Measurements from ENCODE around the gene FAAP100. TPM values are rescaled to one million over a fixed set of nuclear protein-coding genes. Genes with fewer than 3 reads are reported as not detected.

Gene FAAP100
- total RNA-seq, 6 experiments from 2014 or later, result 21.9 to 27.7 (median 23.9) TPM

DNA sequence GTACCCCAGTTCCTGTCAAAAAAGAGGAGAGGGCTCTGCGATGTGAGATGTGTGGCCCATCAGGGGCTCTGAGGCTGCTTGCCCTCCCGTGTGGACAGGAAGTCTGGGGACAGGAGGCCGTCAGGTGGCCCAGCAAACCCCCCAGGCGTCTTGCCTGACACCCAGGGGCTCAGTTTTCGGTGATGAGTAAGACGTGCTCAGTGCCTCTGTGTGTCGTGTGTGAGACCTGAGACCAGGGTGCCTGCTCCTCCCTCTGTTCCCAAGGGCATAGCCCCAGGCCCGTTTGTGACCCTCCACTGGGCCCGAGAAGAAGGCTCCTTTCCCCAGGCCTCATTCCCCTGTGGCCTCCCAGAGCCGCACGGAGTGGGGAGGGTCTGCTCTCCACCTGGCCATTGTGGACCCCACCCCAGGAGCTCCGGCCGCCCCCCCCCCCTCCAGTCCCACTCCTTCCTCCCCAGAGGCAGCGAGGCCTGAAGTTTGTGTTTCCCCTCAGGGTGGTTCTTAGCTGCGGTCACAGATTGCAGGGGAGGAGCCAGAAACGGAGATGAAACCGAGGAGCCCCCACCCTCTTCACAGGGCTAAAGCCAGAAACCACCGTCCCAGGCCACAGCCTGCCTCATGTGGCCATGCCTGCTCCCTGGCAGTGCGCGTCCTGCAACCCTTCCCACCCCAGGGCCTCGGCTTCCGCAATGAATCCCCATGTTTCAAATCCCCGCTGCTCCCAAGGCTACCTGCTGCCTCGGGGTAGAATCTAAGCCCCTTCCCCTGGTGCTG lies 34.6 kb downstream of the FAAP100 start:
- DNase-seq, result no peak
- peak overlapping the region; percentile 52; the same call in 1 of the 2 replicates for H3K27ac Mint-ChIP-seq
- TF ChIP-seq, protein P1, sequence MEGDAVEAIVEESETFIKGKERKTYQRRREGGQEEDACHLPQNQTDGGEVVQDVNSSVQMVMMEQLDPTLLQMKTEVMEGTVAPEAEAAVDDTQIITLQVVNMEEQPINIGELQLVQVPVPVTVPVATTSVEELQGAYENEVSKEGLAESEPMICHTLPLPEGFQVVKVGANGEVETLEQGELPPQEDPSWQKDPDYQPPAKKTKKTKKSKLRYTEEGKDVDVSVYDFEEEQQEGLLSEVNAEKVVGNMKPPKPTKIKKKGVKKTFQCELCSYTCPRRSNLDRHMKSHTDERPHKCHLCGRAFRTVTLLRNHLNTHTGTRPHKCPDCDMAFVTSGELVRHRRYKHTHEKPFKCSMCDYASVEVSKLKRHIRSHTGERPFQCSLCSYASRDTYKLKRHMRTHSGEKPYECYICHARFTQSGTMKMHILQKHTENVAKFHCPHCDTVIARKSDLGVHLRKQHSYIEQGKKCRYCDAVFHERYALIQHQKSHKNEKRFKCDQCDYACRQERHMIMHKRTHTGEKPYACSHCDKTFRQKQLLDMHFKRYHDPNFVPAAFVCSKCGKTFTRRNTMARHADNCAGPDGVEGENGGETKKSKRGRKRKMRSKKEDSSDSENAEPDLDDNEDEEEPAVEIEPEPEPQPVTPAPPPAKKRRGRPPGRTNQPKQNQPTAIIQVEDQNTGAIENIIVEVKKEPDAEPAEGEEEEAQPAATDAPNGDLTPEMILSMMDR (IDR thresholded peaks at IDR 0.05), result no peak

GRCh38 chr17:81517009-81517338 lies 35.2 kb downstream of the FAAP100 start:
- TF ChIP-seq, protein P1 (IDR thresholded peaks at IDR 0.05), result no peak
- peak overlapping the region; percentile 92 for H3K4me3 Mint-ChIP-seq
- H3K27ac Mint-ChIP-seq, result peak overlapping the region; percentile 68; the same call in 1 of the 2 replicates
- H3K27me3 Mint-ChIP-seq (ENCODE audit: insufficient read depth), result peaks cover 4% of the 10 kb centered on the region
- no peak for DNase-seq
- peaks cover 10% of the 10 kb centered on the region for H3K36me3 Mint-ChIP-seq (ENCODE audit: low read depth)
- peaks cover 17% of the 10 kb centered on the region for H3K4me1 Mint-ChIP-seq (ENCODE audit: low read depth)
- peaks cover 3% of the 10 kb centered on the region; the same call in 1 of the 2 replicates for H3K9me3 Mint-ChIP-seq

More for the DNA sequence above, 34.6 kb downstream of the FAAP100 start:
- Mint-ChIP-seq H3K9me3 (no peaks in the 10 kb centered on the region), H3K4me1 (ENCODE audit: low read depth) (peaks cover 17% of the 10 kb centered on the region), H3K36me3 (ENCODE audit: low read depth) (peaks cover 6% of the 10 kb centered on the region), H3K4me3 (peak overlapping the region; percentile 73), H3K27me3 (ENCODE audit: insufficient read depth) (no peaks in the 10 kb centered on the region)

DNA sequence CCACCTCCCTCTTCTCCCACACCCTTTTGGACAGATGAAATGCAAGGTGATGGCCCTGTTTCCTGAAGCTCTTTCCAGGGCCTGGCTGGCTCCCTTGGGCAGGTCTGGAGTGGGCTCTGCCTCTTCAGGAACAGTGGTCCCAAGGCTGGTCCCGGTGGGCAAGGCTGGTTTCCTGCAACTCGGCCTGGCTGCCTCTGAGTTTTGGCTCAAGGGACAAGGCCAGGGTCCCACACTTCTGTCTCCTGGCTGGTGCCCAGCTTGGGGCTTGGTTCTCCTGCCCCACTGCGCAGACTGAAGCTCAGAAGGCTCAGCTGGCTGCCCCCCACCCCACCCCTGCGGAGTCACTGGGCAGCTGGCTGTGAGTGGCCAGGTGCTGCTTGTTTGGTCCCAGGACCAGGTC lies 35.7 kb downstream of the FAAP100 start:
- Mint-ChIP-seq H3K4me1 (ENCODE audit: low read depth) (peaks cover 17% of the 10 kb centered on the region), H3K9me3 (peaks cover 9% of the 10 kb centered on the region), H3K36me3 (ENCODE audit: low read depth) (peaks cover 15% of the 10 kb centered on the region), H3K27me3 (ENCODE audit: insufficient read depth) (peaks cover 9% of the 10 kb centered on the region), H3K27ac (peak overlapping the region; percentile 68), H3K4me3 (peak overlapping the region; percentile 92)
- no peak for DNase-seq
- TF ChIP-seq, protein P1 (IDR thresholded peaks at IDR 0.05), result no peak

- DNase-seq, result no peak
- H3K27me3 Mint-ChIP-seq (ENCODE audit: insufficient read depth), result peaks cover 17% of the 10 kb centered on the region
- H3K27ac Mint-ChIP-seq, result peak overlapping the region; percentile 83
- H3K4me3 Mint-ChIP-seq, result peak overlapping the region; percentile 92
- TF ChIP-seq, protein P1 (IDR thresholded peaks at IDR 0.05), result no peak
- peaks cover 17% of the 10 kb centered on the region for H3K9me3 Mint-ChIP-seq
- peaks cover 24% of the 10 kb centered on the region for H3K36me3 Mint-ChIP-seq (ENCODE audit: low read depth)
- H3K4me1 Mint-ChIP-seq (ENCODE audit: low read depth), result peaks cover 17% of the 10 kb centered on the region
Measured at GRCh38 chr17:81515530-81516041, 36.6 kb downstream of the FAAP100 start.

- Mint-ChIP-seq H3K27me3 (ENCODE audit: insufficient read depth) (peaks cover 23% of the 10 kb centered on the region), H3K4me3 (peak overlapping the region; percentile 92), H3K27ac (peak overlapping the region; percentile 83), H3K4me1 (ENCODE audit: low read depth) (peaks cover 18% of the 10 kb centered on the region), H3K9me3 (peaks cover 23% of the 10 kb centered on the region), H3K36me3 (ENCODE audit: low read depth) (peaks cover 30% of the 10 kb centered on the region)
- TF ChIP-seq, protein P1 (IDR thresholded peaks at IDR 0.05), result no peak
- DNase-seq, result peak; percentile 60
Measured at GRCh38 chr17:81514739-81515529, 37.2 kb downstream of the FAAP100 start.

All from HFFc6 (cell line).